ENCODE measurements around the gene ACTRT2.

The ACTRT2 gene

GRCh38 chr1:3063379-3064295 lies 42.4 kb downstream of the ACTRT2 start:
- in situ Hi-C loops (cut with HindIII; ENCODE audit: low pct_unique_long_range_greater_than_20kb, low sequenced_read_pairs): no loop called here
- TF ChIP-seq JUND (IDR thresholded peaks at IDR 0.05; ENCODE audit: low read depth): no peak

GRCh38 chr1:3064296-3064850 lies 43.1 kb downstream of the ACTRT2 start:
- no peak for DNase-seq (ENCODE audit: low read depth in 1 of 2, low spot score in 1 of 2)
- in situ Hi-C loops (cut with HindIII; ENCODE audit: low pct_unique_long_range_greater_than_20kb, low sequenced_read_pairs): no loop called here
- no peak for TF ChIP-seq JUND (IDR thresholded peaks at IDR 0.05; ENCODE audit: low read depth)

More at GRCh38 chr1:3063379-3064295, 42.4 kb downstream of the ACTRT2 start:
- DNase-seq (ENCODE audit: low read depth in 1 of 2, low spot score in 1 of 2): no peak

- in situ Hi-C loops (cut with HindIII; ENCODE audit: low pct_unique_long_range_greater_than_20kb, low sequenced_read_pairs): no loop called here
- DNase-seq (ENCODE audit: low read depth in 1 of 2, low spot score in 1 of 2): no peak
- no peak for TF ChIP-seq JUND (IDR thresholded peaks at IDR 0.05; ENCODE audit: low read depth)
These were observed 43.6 kb downstream of the ACTRT2 start for GRCh38 chr1:3064901-3065300.

GRCh38 chr1:3065396-3065795 lies 44.1 kb downstream of the ACTRT2 start:
- no peak for DNase-seq (ENCODE audit: low read depth in 1 of 2, low spot score in 1 of 2)
- no peak for TF ChIP-seq JUND (IDR thresholded peaks at IDR 0.05; ENCODE audit: low read depth)
- in situ Hi-C loops (cut with HindIII; ENCODE audit: low pct_unique_long_range_greater_than_20kb, low sequenced_read_pairs): no loop called here

- no peak for DNase-seq (ENCODE audit: low read depth in 1 of 2, low spot score in 1 of 2)
- in situ Hi-C loops (cut with HindIII; ENCODE audit: low pct_unique_long_range_greater_than_20kb, low sequenced_read_pairs): no loop called here
- no peak for TF ChIP-seq JUND (IDR thresholded peaks at IDR 0.05; ENCODE audit: low read depth)
These were observed 44.5 kb downstream of the ACTRT2 start for GRCh38 chr1:3065797-3066196.

GRCh38 chr1:3066250-3066711 lies 45.0 kb downstream of the ACTRT2 start:
- in situ Hi-C loops (cut with HindIII; ENCODE audit: low pct_unique_long_range_greater_than_20kb, low sequenced_read_pairs): no loop called here
- DNase-seq (ENCODE audit: low read depth in 1 of 2, low spot score in 1 of 2): peak in 1 of 2 experiments; percentile 59
- TF ChIP-seq JUND (IDR thresholded peaks at IDR 0.05; ENCODE audit: low read depth): no peak

GRCh38 chr1:3066826-3067225 lies 45.6 kb downstream of the ACTRT2 start:
- in situ Hi-C loops (cut with HindIII; ENCODE audit: low pct_unique_long_range_greater_than_20kb, low sequenced_read_pairs): no loop called here
- no peak for TF ChIP-seq JUND (IDR thresholded peaks at IDR 0.05; ENCODE audit: low read depth)
- DNase-seq (ENCODE audit: low read depth in 1 of 2, low spot score in 1 of 2): no peak

- in situ Hi-C loops (cut with HindIII; ENCODE audit: low pct_unique_long_range_greater_than_20kb, low sequenced_read_pairs): no loop called here
- DNase-seq (ENCODE audit: low read depth in 1 of 2, low spot score in 1 of 2): no peak
- TF ChIP-seq JUND (IDR thresholded peaks at IDR 0.05; ENCODE audit: low read depth): no peak
These were observed 46.0 kb downstream of the ACTRT2 start for GRCh38 chr1:3067301-3067670.

- TF ChIP-seq JUND (IDR thresholded peaks at IDR 0.05; ENCODE audit: low read depth): no peak
- in situ Hi-C loops (cut with HindIII; ENCODE audit: low pct_unique_long_range_greater_than_20kb, low sequenced_read_pairs): no loop called here
- no peak for DNase-seq (ENCODE audit: low read depth in 1 of 2, low spot score in 1 of 2)
These were observed 46.6 kb downstream of the ACTRT2 start for GRCh38 chr1:3067671-3068563.

- peak; percentile 52 to 68 for DNase-seq (ENCODE audit: low read depth in 1 of 2, low spot score in 1 of 2)
- in situ Hi-C loops (cut with HindIII; ENCODE audit: low pct_unique_long_range_greater_than_20kb, low sequenced_read_pairs): no loop called here
- no peak for TF ChIP-seq JUND (IDR thresholded peaks at IDR 0.05; ENCODE audit: low read depth)
These were observed 47.5 kb downstream of the ACTRT2 start, which contains the start of gene PRDM16 for GRCh38 chr1:3068564-3069431. Gene PRDM16 (plus strand): TSS chr1:3069203. CDS start chr1:3069260, 57 bp downstream.

- in situ Hi-C loops (cut with HindIII; ENCODE audit: low pct_unique_long_range_greater_than_20kb, low sequenced_read_pairs): no loop called here
- TF ChIP-seq JUND (IDR thresholded peaks at IDR 0.05; ENCODE audit: low read depth): no peak
- peak; percentile 39 to 65 for DNase-seq (ENCODE audit: low read depth in 1 of 2, low spot score in 1 of 2)
These were observed 48.4 kb downstream of the ACTRT2 start for GRCh38 chr1:3069491-3070308.

Measured in T47D (cell line).